ENCODE data around the gene PLXNA1. TPM values are rescaled to one million over a fixed set of nuclear protein-coding genes. Genes with fewer than 3 reads are reported as not detected.
A peak's percentile ranks its signal among the peaks of the same experiment; 100 is the strongest.

PLXNA1 gene
- total RNA-seq, 4 donors from 2014 or later: 6.7 to 38.2 (median 16.9) TPM

DNA sequence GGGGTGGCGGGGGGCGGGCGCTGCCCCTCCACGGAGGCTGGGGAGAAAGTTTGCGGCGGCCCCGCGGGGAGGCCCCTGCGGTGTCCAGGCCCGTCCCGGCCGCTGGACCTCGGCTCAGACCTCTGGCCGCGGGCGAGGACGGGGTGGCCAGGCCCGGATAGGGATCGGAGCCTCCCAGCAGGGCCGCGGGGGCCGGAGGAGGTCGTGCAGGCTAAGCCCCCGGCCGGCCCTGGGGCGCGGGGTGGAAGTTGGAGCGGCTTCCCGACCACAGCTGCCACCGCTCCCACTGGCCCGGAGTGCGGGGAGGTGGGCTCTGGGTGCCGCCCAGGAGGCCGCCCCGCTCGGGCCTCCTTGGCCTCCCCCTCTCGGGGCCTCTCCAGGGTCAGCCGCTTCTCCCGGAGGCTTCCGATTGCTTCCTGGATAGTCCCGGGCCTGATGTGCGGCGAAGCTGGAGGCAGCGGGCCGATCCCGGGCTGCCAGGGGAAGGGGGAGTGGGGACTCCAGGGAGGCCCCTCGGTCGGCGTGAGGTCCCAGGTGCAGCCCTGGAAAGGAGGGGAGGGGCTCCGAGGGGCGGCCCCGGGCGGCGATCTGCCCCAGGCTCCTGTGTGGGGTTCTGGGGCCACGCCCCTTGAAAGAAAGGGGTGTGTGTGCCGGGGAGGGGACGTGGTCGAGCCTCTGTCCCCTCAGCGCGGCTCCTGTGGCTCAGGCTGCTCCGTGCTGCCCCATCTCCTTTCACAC, 907 bp downstream of the PLXNA1 start:
- H3K36me3 ChIP-seq: no peaks in the 10 kb centered on the region
- DNase-seq: peak in 1 of 2 donors; percentile 45
- peak overlapping the region; percentile 14 to 30 for H3K27ac ChIP-seq
- TF ChIP-seq, protein P1, sequence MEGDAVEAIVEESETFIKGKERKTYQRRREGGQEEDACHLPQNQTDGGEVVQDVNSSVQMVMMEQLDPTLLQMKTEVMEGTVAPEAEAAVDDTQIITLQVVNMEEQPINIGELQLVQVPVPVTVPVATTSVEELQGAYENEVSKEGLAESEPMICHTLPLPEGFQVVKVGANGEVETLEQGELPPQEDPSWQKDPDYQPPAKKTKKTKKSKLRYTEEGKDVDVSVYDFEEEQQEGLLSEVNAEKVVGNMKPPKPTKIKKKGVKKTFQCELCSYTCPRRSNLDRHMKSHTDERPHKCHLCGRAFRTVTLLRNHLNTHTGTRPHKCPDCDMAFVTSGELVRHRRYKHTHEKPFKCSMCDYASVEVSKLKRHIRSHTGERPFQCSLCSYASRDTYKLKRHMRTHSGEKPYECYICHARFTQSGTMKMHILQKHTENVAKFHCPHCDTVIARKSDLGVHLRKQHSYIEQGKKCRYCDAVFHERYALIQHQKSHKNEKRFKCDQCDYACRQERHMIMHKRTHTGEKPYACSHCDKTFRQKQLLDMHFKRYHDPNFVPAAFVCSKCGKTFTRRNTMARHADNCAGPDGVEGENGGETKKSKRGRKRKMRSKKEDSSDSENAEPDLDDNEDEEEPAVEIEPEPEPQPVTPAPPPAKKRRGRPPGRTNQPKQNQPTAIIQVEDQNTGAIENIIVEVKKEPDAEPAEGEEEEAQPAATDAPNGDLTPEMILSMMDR (IDR thresholded peaks at IDR 0.05): no peak
- TF ChIP-seq POLR2A (IDR thresholded peaks at IDR 0.05): no peak
- no peaks in the 10 kb centered on the region for H3K9me3 ChIP-seq
- H3K4me3 ChIP-seq: peak overlapping the region; percentile 59 to 86
- peaks cover 0 to 6% of the 10 kb centered on the region in 2 donors for H3K4me1 ChIP-seq
- intact Hi-C loops (cut with DNase I; ENCODE audit: low total_unique reads): loop anchor here (5.0 kb wide), 1 partner anchor 282 kb away; the partner anchor contains the start of gene CHCHD6
- H3K27me3 ChIP-seq: no peaks in the 10 kb centered on the region

DNA sequence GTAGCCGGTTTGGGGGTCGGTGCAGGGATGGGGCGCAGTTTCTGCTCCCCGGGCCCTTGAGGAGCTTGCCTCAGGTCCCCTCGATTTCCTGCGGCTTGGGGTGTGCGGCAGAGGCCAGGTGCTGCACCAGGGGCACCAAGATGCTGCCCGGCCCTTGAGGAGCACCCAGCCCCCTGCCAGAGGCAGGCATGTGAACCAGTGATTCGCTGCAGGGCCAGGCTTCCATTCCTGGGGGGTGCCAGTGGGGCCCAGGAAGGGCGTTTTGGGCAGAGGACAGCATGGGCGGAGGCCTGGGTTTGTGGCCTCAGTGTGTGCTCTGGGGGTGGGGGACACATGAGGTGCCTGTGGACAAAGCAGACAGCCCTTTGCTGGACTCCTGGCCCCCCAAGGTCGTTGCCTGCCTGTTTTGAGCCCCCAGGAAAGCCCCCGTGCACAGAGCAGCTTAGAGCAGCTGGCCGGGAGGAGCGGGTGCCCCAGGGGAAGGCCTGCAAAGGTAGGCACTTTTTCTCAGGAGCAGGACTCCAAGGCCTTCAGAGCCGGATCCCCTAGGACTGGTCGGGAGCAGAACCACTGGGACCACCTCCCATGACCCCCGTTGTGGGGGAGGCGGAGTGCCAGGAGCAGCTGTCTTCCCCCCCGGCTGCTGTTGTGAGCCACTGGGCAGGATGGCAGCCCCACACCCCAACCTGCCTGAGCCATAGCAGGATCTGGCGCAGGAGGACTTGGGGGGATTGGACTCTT, 1.6 kb downstream of the PLXNA1 start:
- H3K9me3 ChIP-seq: no peaks in the 10 kb centered on the region
- intact Hi-C loops (cut with DNase I; ENCODE audit: low total_unique reads): loop anchor here (5.0 kb wide), 1 partner anchor 282 kb away; the partner anchor contains the start of gene CHCHD6
- no peaks in the 10 kb centered on the region for H3K36me3 ChIP-seq
- DNase-seq: no peak
- H3K4me1 ChIP-seq: peaks cover 0 to 6% of the 10 kb centered on the region in 2 donors
- TF ChIP-seq POLR2A (IDR thresholded peaks at IDR 0.05): no peak
- TF ChIP-seq, protein P1 (IDR thresholded peaks at IDR 0.05): no peak
- peak overlapping the region; percentile 59 to 86 for H3K4me3 ChIP-seq
- H3K27ac ChIP-seq: no peak overlapping the region
- H3K27me3 ChIP-seq: no peaks in the 10 kb centered on the region

DNA sequence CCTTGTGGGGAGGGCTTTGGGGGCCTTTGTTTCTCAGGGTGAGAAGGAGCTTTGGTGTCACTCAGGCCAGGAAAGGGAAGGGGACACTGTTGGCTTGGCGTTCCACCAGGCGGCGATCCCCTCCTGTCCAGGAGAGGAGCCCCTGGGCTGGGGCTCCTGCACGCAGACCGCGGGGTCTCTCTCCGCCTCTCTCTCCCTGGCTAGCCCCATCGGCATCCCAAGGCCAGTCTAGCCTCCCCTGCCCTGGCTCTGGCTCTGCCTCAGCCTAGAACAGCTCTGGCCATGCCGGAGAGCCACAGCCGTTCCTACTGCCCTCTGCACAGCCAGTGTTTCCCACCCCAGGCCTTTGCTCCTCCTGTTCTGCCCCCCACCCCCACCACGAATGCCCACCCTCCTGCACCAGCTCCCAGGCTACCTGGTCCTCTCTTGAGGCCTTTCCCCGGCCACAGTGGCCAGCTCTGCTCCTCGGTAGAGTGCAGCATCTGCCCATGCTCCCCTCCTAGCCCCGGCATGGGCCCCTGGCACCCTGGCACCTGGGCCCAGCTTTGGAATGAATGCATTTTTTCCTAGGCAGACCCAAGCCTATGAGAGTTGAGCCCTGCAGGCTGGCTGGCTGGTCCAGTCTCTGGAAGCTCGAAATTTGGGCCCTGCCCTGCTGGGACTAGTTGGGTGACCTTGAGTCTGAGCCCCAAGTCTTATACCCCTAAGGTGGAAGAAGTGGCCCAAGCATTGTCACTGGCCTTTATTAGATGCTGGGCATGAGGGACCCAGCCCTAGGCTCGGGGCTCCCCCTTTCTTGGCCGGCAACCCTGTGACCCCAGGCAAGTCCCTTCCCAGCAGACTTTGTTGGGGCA, 2.4 kb downstream of the PLXNA1 start:
- Histone ChIP-seq H3K9me3 (no peaks in the 10 kb centered on the region), H3K27me3 (no peaks in the 10 kb centered on the region), H3K27ac (no peak overlapping the region), H3K4me3 (no peak overlapping the region), H3K4me1 (peaks cover 0 to 6% of the 10 kb centered on the region in 2 donors), H3K36me3 (no peaks in the 10 kb centered on the region)
- TF ChIP-seq, protein P1 (IDR thresholded peaks at IDR 0.05): no peak
- TF ChIP-seq POLR2A (IDR thresholded peaks at IDR 0.05): no peak
- intact Hi-C loops (cut with DNase I; ENCODE audit: low total_unique reads): no loop called here
- DNase-seq: no peak

DNA sequence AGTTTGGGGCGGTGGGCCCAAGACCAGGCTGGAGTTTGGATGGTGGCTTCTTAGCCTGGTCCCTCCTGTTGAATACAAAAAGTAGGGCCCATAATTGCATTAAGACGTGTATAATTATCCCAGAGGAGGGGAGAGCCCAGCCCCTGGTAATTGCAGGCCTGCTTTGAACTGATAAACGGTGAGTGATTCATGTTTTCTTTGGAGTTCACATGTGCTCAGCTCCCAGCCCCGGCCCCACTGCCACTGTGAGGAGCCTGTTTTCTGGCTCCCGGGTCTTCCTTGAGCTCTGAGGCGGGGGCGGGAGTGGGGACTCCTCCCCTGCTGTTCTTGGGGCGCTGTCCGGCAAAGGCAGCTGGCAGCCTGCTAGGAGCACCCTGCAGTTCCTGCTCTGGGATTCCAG, 3.1 kb downstream of the PLXNA1 start:
- H3K4me1 ChIP-seq: peaks cover 0 to 6% of the 10 kb centered on the region in 2 donors
- H3K27ac ChIP-seq: no peak overlapping the region

More for the DNA sequence above, 3.1 kb downstream of the PLXNA1 start:
- DNase-seq: no peak
- TF ChIP-seq POLR2A (IDR thresholded peaks at IDR 0.05): no peak
- TF ChIP-seq, protein P1 (IDR thresholded peaks at IDR 0.05): no peak
- intact Hi-C loops (cut with DNase I; ENCODE audit: low total_unique reads): no loop called here
- no peak overlapping the region for H3K4me3 ChIP-seq
- no peaks in the 10 kb centered on the region for H3K27me3 ChIP-seq
- no peaks in the 10 kb centered on the region for H3K36me3 ChIP-seq
- H3K9me3 ChIP-seq: no peaks in the 10 kb centered on the region

Data from uterus (tissue), 4 donors.